ENCODE results near the gene OSER1.

OSER1 gene

DNA sequence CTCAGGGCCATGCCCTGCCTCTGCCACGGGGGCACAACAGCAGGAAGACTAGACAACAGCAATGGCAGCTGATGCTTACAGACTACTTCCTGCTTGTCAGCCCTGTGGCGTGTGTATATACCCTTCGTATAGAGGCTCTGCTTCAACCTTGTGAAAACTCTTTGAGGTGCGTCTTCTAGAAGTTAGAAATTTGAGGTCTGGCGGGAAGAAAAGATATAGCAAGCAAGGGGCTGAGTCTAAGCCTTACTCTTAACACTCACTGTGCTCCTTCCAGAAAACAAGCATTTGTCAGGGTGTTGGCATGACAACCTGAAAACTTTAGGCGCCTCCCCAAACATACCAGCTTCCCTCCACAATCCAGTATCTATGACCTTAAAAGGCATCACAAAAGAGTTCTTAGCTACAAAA, 56.9 kb downstream of the OSER1 start:
- H3K36me3 ChIP-seq (ENCODE audit: control insufficient read depth, insufficient read depth, low read length), result no peaks in the 10 kb centered on the region
- peak overlapping the region; percentile 63 for H3K27ac ChIP-seq (ENCODE audit: insufficient read depth, low read length, poor library complexity, severe bottlenecking)
- peaks cover 4% of the 10 kb centered on the region for H3K4me1 ChIP-seq (ENCODE audit: control insufficient read depth, insufficient read depth, low read length, poor library complexity, severe bottlenecking)
- H3K4me3 ChIP-seq (ENCODE audit: insufficient read depth, low read depth, low read length, poor library complexity, severe bottlenecking), result no peak overlapping the region
- H3K9me3 ChIP-seq (ENCODE audit: control insufficient read depth, low read length), result no peaks in the 10 kb centered on the region
- peak in 1 of 3 donors; percentile 20 for DNase-seq
- H3K27me3 ChIP-seq (replicated peaks; ENCODE audit: control insufficient read depth, insufficient read depth, low read length, poor library complexity, severe bottlenecking), result no peaks in the 10 kb centered on the region

DNA sequence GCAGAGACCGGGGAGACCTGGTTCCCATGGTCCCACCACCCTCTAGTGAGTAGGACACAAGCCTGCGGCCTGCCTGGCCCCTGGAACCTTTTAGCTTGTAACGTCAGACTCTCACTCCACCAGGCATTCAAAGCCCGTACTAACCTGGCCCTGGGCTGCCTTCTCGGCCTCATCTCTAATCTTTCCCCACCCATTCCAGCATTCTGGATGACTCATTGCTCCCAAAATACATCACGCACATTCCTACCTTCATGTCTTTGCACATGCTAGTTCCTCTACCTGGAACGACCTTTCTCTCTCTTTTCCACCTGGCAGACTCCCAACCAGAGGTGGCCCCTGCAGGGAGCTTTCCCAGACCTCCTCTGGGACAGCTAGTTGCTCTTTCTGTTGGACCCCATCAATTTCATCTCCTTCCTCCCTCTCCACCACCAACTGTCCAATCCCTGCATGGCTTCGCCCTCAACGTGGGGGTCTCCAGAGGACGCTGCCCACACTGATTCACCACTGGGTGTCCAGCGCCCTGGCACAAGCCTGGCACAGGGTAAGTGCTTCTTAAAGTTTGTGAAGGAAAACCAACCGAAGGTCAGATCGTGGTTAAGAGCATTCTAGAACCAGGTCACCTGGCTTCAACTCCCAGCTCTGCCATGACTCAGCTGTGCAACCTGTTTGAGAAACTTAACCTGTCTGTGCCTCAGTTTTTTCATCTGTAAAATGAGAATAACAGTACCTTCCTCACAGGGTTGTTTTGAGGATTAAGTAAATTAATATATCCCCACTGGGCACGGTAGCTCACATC, 58.8 kb downstream of the OSER1 start:
- Histone ChIP-seq H3K9me3 (ENCODE audit: control insufficient read depth, low read length) (no peaks in the 10 kb centered on the region), H3K36me3 (ENCODE audit: control insufficient read depth, insufficient read depth, low read length) (no peaks in the 10 kb centered on the region)
- no peak for DNase-seq

GRCh38 chr20:44146272-44146671, 64.3 kb downstream of the OSER1 start:
- Histone ChIP-seq H3K27ac (ENCODE audit: insufficient read depth, low read length, poor library complexity, severe bottlenecking) (no peak overlapping the region), H3K4me1 (ENCODE audit: control insufficient read depth, insufficient read depth, low read length, poor library complexity, severe bottlenecking) (no peaks in the 10 kb centered on the region), H3K27me3 (replicated peaks; ENCODE audit: control insufficient read depth, insufficient read depth, low read length, poor library complexity, severe bottlenecking) (no peaks in the 10 kb centered on the region), H3K36me3 (ENCODE audit: control insufficient read depth, insufficient read depth, low read length) (no peaks in the 10 kb centered on the region), H3K4me3 (ENCODE audit: insufficient read depth, low read depth, low read length, poor library complexity, severe bottlenecking) (no peak overlapping the region), H3K9me3 (ENCODE audit: control insufficient read depth, low read length) (no peaks in the 10 kb centered on the region)
- DNase-seq, result no peak

More for the DNA sequence above, 58.8 kb downstream of the OSER1 start:
- no peak overlapping the region for H3K27ac ChIP-seq (ENCODE audit: insufficient read depth, low read length, poor library complexity, severe bottlenecking)
- H3K27me3 ChIP-seq (replicated peaks; ENCODE audit: control insufficient read depth, insufficient read depth, low read length, poor library complexity, severe bottlenecking), result no peaks in the 10 kb centered on the region
- H3K4me1 ChIP-seq (ENCODE audit: control insufficient read depth, insufficient read depth, low read length, poor library complexity, severe bottlenecking), result peaks cover 4% of the 10 kb centered on the region
- H3K4me3 ChIP-seq (ENCODE audit: insufficient read depth, low read depth, low read length, poor library complexity, severe bottlenecking), result no peak overlapping the region

Measured in effector memory CD4-positive, alpha-beta T cell (primary cell).